HepG2 (cell line): Measurements from ENCODE around the gene JPH4. TPM values are rescaled to one million over a fixed set of nuclear protein-coding genes. Genes with fewer than 3 reads are reported as not detected.
A peak's percentile ranks its signal among the peaks of the same experiment; 100 is the strongest.

Source experiments
- CSRNP2 ChIP-seq: sonication (generic); formaldehyde crosslinking; conservative IDR thresholded peaks from 2 replicates; pipeline ENCODE4 v1.8.0; 2022; ENCODE audit warnings: low read depth, missing genetic modification reagents
- DMAP1 ChIP-seq: IDR thresholded peaks from 2 replicates; pipeline ENCODE4 v1.6.1; 2016
- FOXO4 ChIP-seq: sonication (generic); formaldehyde crosslinking; conservative IDR thresholded peaks from 2 replicates; pipeline ENCODE4 v1.8.1; 2023; ENCODE audit warnings: missing genetic modification reagents
- GLI4 ChIP-seq: sonication (generic); formaldehyde crosslinking; IDR thresholded peaks from 2 replicates; pipeline ENCODE4 v1.5.1; 2020; ENCODE audit warnings: missing genetic modification reagents, mild to moderate bottlenecking, moderate library complexity, borderline replicate concordance
- HIC2 ChIP-seq: sonication (generic); formaldehyde crosslinking; IDR thresholded peaks from 2 replicates; pipeline ENCODE4 v1.9.0; 2022; ENCODE audit warnings: low read depth, missing genetic modification reagents
- MYPOP ChIP-seq: sonication (generic); formaldehyde crosslinking; IDR thresholded peaks from 2 replicates; pipeline ENCODE4 v1.8.1; 2023; ENCODE audit warnings: mild to moderate bottlenecking, moderate library complexity, missing genetic modification reagents
- ONECUT2 ChIP-seq: sonication (generic); formaldehyde crosslinking; IDR thresholded peaks from 2 replicates; pipeline ENCODE4 v1.4.0; 2020; ENCODE audit warnings: missing genetic modification reagents
- RERE ChIP-seq: IDR thresholded peaks from 2 replicates; pipeline ENCODE4 v1.6.1; 2016; ENCODE audit warnings: low read depth, missing genetic modification reagents, missing compliant biosample characterization
- SIN3A ChIP-seq: IDR thresholded peaks from 2 replicates; pipeline ENCODE4 v1.6.1; 2011; ENCODE audit warnings: low read depth, mild to moderate bottlenecking, control low read depth, low read length, borderline replicate concordance
- ZKSCAN5 ChIP-seq: sonication (generic); formaldehyde crosslinking; IDR thresholded peaks from 2 replicates; pipeline ENCODE4 v1.5.1; 2020; ENCODE audit warnings: mild to moderate bottlenecking, missing genetic modification reagents
- ZNF619 ChIP-seq: sonication (generic); formaldehyde crosslinking; IDR thresholded peaks from 2 replicates; pipeline ENCODE4 v1.4.0; 2020; ENCODE audit warnings: mild to moderate bottlenecking, missing genetic modification reagents
- ZNF737 ChIP-seq: sonication (generic); formaldehyde crosslinking; IDR thresholded peaks from 2 replicates; pipeline ENCODE4 v1.5.0; 2020; ENCODE audit warnings: missing genetic modification reagents, mild to moderate bottlenecking, borderline replicate concordance
- ZNF740 ChIP-seq: sonication (generic); formaldehyde crosslinking; IDR thresholded peaks from 2 replicates; pipeline ENCODE4 v1.4.0; 2020; ENCODE audit warnings: missing genetic modification reagents
- ZNF746 ChIP-seq: sonication (generic); formaldehyde crosslinking; IDR thresholded peaks from 2 replicates; pipeline ENCODE4 v1.8.0; 2022; ENCODE audit warnings: mild to moderate bottlenecking, missing genetic modification reagents
- ZNF839 ChIP-seq: sonication (generic); formaldehyde crosslinking; IDR thresholded peaks from 2 replicates; pipeline ENCODE4 v1.4.0; 2020; ENCODE audit warnings: missing genetic modification reagents, mild to moderate bottlenecking, borderline replicate concordance
- ZNF841 ChIP-seq: sonication (generic); formaldehyde crosslinking; IDR thresholded peaks from 2 replicates; pipeline ENCODE4 v1.8.1; 2023; ENCODE audit warnings: missing genetic modification reagents, borderline replicate concordance
- polyA plus RNA-seq, 8 experiments: library from polyadenylated mRNA; depleted of rRNA in 3 of 8; stranded (reverse) in 7 of 8; unstranded in 1 of 8; fragments of >200 nt; fragmentation: Illumina TruSeq in 4 of 8; extraction: Trizol in 4 of 8; gene quantifications; 2 replicates each; pipeline versions ENCODE4 v1.2.1 to v1.2.3, GENCODE V29; 2011 to 2016; ENCODE audit warnings: low read depth in 4 of 8, missing spikeins in 1 of 8, mixed read lengths in 1 of 8; ENCODE audit not compliant: insufficient read depth in 1 of 8
- total RNA-seq, 5 experiments: library from RNA; depleted of rRNA; stranded (reverse); fragments of >200 nt; fragmentation: Illumina TruSeq; extraction: Trizol; gene quantifications; 2 replicates each; pipeline ENCODE4 v1.2.3, GENCODE V29; 2016; ENCODE audit warnings: low read depth in 1 of 5

JPH4 gene
- total and polyA plus RNA-seq, 2 of the 13 experiments (the other 11 are each of a cell fraction or from before 2014, with no cell fraction given) = 0.08 to 0.22 TPM

GRCh38 chr14:23588884-23589598 lies 10.5 kb upstream of the JPH4 start (continued):
- TF ChIP-seq ZNF746 (CRISPR knock-in tag) = peak; percentile 50; the same call in 1 of the 2 replicates
- TF ChIP-seq CSRNP2 (CRISPR knock-in tag) = no peak
- TF ChIP-seq HIC2 (CRISPR knock-in tag) = peak; percentile 82
- TF ChIP-seq ZNF737 = peak; percentile 92
- TF ChIP-seq MYPOP (CRISPR knock-in tag) = peak; percentile 88; the same call in 1 of the 2 replicates
- no peak for TF ChIP-seq ZNF841 (CRISPR knock-in tag)
- TF ChIP-seq GLI4 (CRISPR knock-in tag) = no peak; the same call in 1 of the 2 replicates
- peak; percentile 98; the same call in 1 of the 2 replicates for TF ChIP-seq ZNF839 (CRISPR knock-in tag)
- 0 out of 2 replicates have a peak, but pooled peaks have one; percentile 35 for TF ChIP-seq ZKSCAN5 (CRISPR knock-in tag)
- TF ChIP-seq FOXO4 = 0 out of 2 replicates have a peak, but pooled peaks have one; percentile 79
- TF ChIP-seq ZNF740 (CRISPR knock-in tag) = peak; percentile 33; the same call in 1 of the 2 replicates
- 0 out of 2 replicates have a peak, but pooled peaks have one; percentile 35 for TF ChIP-seq ONECUT2
- TF ChIP-seq RERE = peak; percentile 75; the same call in 1 of the 2 replicates
- no peak; the same call in 1 of the 2 replicates for TF ChIP-seq SIN3A
- peak; percentile 81; the same call in 1 of the 2 replicates for TF ChIP-seq DMAP1 (CRISPR knock-in tag)
- TF ChIP-seq ZNF619 (CRISPR knock-in tag) = peak; percentile 100
